HG02981 (cell line): ENCODE data around the gene ADGRV1.
"Not testable (repeated sequence)": the region's sequence is repeated elsewhere in the genome, so short reads cannot be mapped to it uniquely, and the experiment has no call there.

ENCODE experiments used
- ATAC-seq: cut with Tn5 transposase; IDR thresholded peaks from one replicate; pipeline ENCODE4 v1.9.1; 2021; ENCODE audit warnings: mild to moderate bottlenecking, moderate library complexity; ENCODE audit not compliant: unreplicated experiment

ADGRV1 gene

GRCh38 chr5:90968319-90968718, 409.7 kb downstream of the ADGRV1 start:
- ATAC-seq: no peak

- not testable (repeated sequence) for ATAC-seq
Observed at GRCh38 chr5:90969945-90970344, 411.3 kb downstream of the ADGRV1 start.

- ATAC-seq: no peak
Observed at GRCh38 chr5:90981177-90981576, 422.6 kb downstream of the ADGRV1 start.

- ATAC-seq: no peak
Observed at GRCh38 chr5:90981821-90982220, 423.2 kb downstream of the ADGRV1 start.

- no peak for ATAC-seq
Observed at GRCh38 chr5:90982576-90982975, 424.0 kb downstream of the ADGRV1 start.

GRCh38 chr5:90983148-90983547, 424.6 kb downstream of the ADGRV1 start:
- no peak for ATAC-seq

- ATAC-seq: no peak
Observed at GRCh38 chr5:90983711-90984124, 425.1 kb downstream of the ADGRV1 start.

GRCh38 chr5:90985341-90985740, 426.7 kb downstream of the ADGRV1 start:
- ATAC-seq: no peak

GRCh38 chr5:90987726-90988125, 429.1 kb downstream of the ADGRV1 start:
- ATAC-seq: no peak

- ATAC-seq: no peak
Observed at GRCh38 chr5:90991201-90991600, 432.6 kb downstream of the ADGRV1 start.

- ATAC-seq: no peak
Observed at GRCh38 chr5:90994796-90995195, 436.2 kb downstream of the ADGRV1 start.

- no peak for ATAC-seq
Observed at GRCh38 chr5:90996089-90996488, 437.5 kb downstream of the ADGRV1 start.

GRCh38 chr5:90997082-90997481, 438.5 kb downstream of the ADGRV1 start:
- ATAC-seq: no peak

- no peak for ATAC-seq
Observed at GRCh38 chr5:91000743-91001142, 442.1 kb downstream of the ADGRV1 start.

GRCh38 chr5:91006713-91007112, 448.1 kb downstream of the ADGRV1 start:
- ATAC-seq: no peak

- no peak for ATAC-seq
Observed at GRCh38 chr5:91007251-91007650, 448.7 kb downstream of the ADGRV1 start.

- no peak for ATAC-seq
Observed at GRCh38 chr5:91007780-91008402, 449.3 kb downstream of the ADGRV1 start.

- ATAC-seq: no peak
Observed at GRCh38 chr5:91010090-91010489, 451.5 kb downstream of the ADGRV1 start.

GRCh38 chr5:91011029-91011428, 452.4 kb downstream of the ADGRV1 start:
- ATAC-seq: no peak

GRCh38 chr5:91012867-91013266, 454.3 kb downstream of the ADGRV1 start:
- ATAC-seq: not testable (repeated sequence)

- no peak for ATAC-seq
Observed at GRCh38 chr5:91016322-91016721, 457.7 kb downstream of the ADGRV1 start.

GRCh38 chr5:91016954-91017700, 458.5 kb downstream of the ADGRV1 start:
- no peak for ATAC-seq

- ATAC-seq: no peak
Observed at GRCh38 chr5:91018200-91018599, 459.6 kb downstream of the ADGRV1 start.
